ENCODE results near the gene TMEM115. TPM values are rescaled to one million over a fixed set of nuclear protein-coding genes. Genes with fewer than 3 reads are reported as not detected.

The TMEM115 gene
- total and polyA plus RNA-seq, 10 of the 15 experiments (the other 5 are each of a cell fraction or from before 2014, with no cell fraction given) = 1.9 to 18.7 (median 13.2) TPM

DNA sequence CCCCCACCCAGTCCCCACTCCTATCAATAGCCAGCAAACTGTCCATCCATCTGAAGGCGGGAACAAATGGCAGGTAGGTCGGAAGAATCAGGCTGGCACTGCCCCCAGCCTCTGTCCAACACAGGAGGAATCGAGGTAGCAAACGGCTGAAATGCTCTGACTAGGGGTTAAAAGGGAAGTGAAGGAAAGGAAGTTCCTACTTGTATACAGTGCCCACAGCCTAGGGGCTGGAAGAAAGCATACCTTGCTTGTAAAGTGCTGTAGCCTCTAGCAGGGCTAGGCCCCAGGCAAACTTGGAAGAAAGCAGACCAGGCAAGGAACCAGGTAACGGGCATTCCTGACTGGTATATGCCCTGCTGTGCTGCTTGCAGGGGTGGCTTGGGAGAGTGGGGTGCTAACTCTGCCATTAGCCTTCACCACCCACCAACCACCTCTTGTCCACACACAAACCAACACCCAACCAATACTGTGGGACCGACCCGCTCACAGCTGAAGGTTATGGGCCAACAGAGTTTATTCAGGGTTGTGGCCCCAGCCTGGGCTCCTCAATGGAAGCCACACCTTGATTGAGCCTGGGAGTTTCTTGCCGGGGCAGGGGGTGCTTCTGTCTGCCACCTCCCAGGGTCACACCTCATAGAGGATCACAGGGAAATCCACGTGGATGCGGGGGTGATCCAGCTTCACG, 33.7 kb downstream of the TMEM115 start (continued):
- no peak for TF ChIP-seq BRCA1 (IDR thresholded peaks at IDR 0.05; ENCODE audit: low read depth, low read length)
- no peak for TF ChIP-seq RCOR1 (conservative IDR thresholded peaks at IDR 0.05; ENCODE audit: low read depth, low read length)
- TF ChIP-seq, protein P1, sequence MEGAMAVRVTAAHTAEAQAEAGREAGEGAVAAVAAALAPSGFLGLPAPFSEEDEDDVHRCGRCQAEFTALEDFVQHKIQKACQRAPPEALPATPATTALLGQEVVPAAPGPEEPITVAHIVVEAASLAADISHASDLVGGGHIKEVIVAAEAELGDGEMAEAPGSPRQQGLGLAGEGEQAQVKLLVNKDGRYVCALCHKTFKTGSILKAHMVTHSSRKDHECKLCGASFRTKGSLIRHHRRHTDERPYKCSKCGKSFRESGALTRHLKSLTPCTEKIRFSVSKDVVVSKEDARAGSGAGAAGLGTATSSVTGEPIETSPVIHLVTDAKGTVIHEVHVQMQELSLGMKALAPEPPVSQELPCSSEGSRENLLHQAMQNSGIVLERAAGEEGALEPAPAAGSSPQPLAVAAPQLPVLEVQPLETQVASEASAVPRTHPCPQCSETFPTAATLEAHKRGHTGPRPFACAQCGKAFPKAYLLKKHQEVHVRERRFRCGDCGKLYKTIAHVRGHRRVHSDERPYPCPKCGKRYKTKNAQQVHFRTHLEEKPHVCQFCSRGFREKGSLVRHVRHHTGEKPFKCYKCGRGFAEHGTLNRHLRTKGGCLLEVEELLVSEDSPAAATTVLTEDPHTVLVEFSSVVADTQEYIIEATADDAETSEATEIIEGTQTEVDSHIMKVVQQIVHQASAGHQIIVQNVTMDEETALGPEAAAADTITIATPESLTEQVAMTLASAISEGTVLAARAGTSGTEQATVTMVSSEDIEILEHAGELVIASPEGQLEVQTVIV (IDR thresholded peaks at IDR 0.05; ENCODE audit: borderline replicate concordance, partially characterized antibody) = no peak

DNA sequence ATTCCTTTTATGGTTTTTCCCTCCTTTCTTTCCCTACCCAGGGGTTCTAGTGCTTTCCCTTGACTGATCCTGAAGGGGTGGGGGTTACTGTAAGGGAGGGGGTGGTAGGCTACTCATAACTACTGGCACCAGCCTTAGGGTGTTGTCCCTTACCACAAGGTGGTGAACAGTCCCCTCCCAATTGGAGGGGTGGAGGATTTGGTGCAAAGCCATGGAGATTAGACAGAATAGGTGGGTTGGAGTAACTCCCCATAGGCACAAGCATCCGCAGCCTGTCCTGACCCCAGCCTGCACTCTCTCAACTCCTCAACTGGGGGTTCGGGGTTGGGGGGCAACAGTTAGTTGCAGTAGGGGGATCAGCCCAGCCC, 34.2 kb downstream of the TMEM115 start:
- no TSS peak for BruUV-seq (replicated peaks)
- Histone ChIP-seq H3K27ac (ENCODE audit: control insufficient read depth, insufficient read depth) (no peak overlapping the region), H3K36me3 (ENCODE audit: control insufficient read depth in 2 of 2, insufficient read depth in 2 of 2, low read length in 1 of 2) (peaks cover 7% of the 10 kb centered on the region in 2 experiments), H3K27me3 (replicated peaks in 1 of 2; ENCODE audit: control insufficient read depth in 2 of 2, insufficient read depth in 2 of 2, low read length in 1 of 2) (no peaks in the 10 kb centered on the region), H4K20me1 (ENCODE audit: control insufficient read depth, insufficient read depth) (no peaks in the 10 kb centered on the region), H3K9me3 (replicated peaks; ENCODE audit: control insufficient read depth, insufficient read depth, low read length) (no peaks in the 10 kb centered on the region), H3K4me2 (ENCODE audit: control insufficient read depth, insufficient read depth) (no peak overlapping the region), H3K4me1 (ENCODE audit: control insufficient read depth, insufficient read depth, low read length) (peaks cover 15% of the 10 kb centered on the region), H3K79me2 (ENCODE audit: control insufficient read depth, insufficient read depth, low read length) (peaks cover 19% of the 10 kb centered on the region), H2AFZ (ENCODE audit: control insufficient read depth, low read depth, low read length) (no peak overlapping the region), H3K9ac (ENCODE audit: control insufficient read depth, insufficient read depth, low read length) (no peak overlapping the region), H3K4me3 (no peak overlapping the region)
- ChIA-PET SMC1A (ENCODE audit: uncharacterized antibody, unreplicated experiment) (no interaction called here), CTCF (interaction anchor here (0.5 to 5.1 kb wide), 10 partner anchors 9 to 131 kb away, joined by 3 to 72 read pairs (median 7); partner anchors contain the start of genes HYAL1, HYAL3, IFRD2 and LSMEM2), RAD21 (ENCODE audit: unreplicated experiment) (interaction anchor here (1.5 to 2.3 kb wide), 3 partner anchors 12 to 47 kb away, joined by 3 to 6 read pairs (median 5); partner anchors contain the start of genes IFRD2 and LSMEM2), POLR2A (interaction anchor here (1.0 kb wide), 1 partner anchor 12 kb away, joined by 3 read pairs; no protein-coding TSS in a partner anchor)
- intact Hi-C loops (cut with micrococcal nuclease; ENCODE audit: unreplicated experiment) (no loop called here), in situ Hi-C loops (cut with MboI) (no loop called here)
- WGBS (ENCODE audit: insufficient coverage, insufficient replicate concordance, low lambda C conversion rate, missing lambda C conversion rate) = 49% methylated on average over 2 of the region's 2 CpGs
- ATAC-seq = no peak
- no peak for DNase-seq (ENCODE audit: low read depth, low spot score)
- FAIRE-seq = no peak
- no peak for TF ChIP-seq TBL1XR1 (IDR thresholded peaks at IDR 0.05; ENCODE audit: low read depth, low read length)
- TF ChIP-seq, protein P2, sequence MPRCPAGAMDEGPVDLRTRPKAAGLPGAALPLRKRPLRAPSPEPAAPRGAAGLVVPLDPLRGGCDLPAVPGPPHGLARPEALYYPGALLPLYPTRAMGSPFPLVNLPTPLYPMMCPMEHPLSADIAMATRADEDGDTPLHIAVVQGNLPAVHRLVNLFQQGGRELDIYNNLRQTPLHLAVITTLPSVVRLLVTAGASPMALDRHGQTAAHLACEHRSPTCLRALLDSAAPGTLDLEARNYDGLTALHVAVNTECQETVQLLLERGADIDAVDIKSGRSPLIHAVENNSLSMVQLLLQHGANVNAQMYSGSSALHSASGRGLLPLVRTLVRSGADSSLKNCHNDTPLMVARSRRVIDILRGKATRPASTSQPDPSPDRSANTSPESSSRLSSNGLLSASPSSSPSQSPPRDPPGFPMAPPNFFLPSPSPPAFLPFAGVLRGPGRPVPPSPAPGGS (IDR thresholded peaks at IDR 0.05; ENCODE audit: borderline replicate concordance, insufficient read depth, low read depth, low read length, poor library complexity, severe bottlenecking) = no peak
